HFF-Myc (cell line): Measurements from ENCODE around the gene MYF6.

Experiments
- DNase-seq: peaks from one replicate; pipeline ENCODE4 v3.0.0-alpha.2; 2011; ENCODE audit warnings: low read depth; ENCODE audit errors: extremely low read depth
- H3K4me3 ChIP-seq: replicated peaks from 2 replicates; pipeline ENCODE4 v1.5.1; 2011; ENCODE audit warnings: low read depth, mild to moderate bottlenecking, control low read depth, low read length
- TF ChIP-seq, protein P1 (sequence below): IDR thresholded peaks from 2 replicates; pipeline ENCODE4 v1.5.1; 2012; ENCODE audit warnings: mild to moderate bottlenecking, low read depth, low read length, control low read depth; ENCODE audit errors: missing control alignments

MYF6 gene

GRCh38 chr12:80679346-80680131 lies 27.9 kb upstream of the MYF6 start:
- no peak for DNase-seq
- TF ChIP-seq, protein P1, sequence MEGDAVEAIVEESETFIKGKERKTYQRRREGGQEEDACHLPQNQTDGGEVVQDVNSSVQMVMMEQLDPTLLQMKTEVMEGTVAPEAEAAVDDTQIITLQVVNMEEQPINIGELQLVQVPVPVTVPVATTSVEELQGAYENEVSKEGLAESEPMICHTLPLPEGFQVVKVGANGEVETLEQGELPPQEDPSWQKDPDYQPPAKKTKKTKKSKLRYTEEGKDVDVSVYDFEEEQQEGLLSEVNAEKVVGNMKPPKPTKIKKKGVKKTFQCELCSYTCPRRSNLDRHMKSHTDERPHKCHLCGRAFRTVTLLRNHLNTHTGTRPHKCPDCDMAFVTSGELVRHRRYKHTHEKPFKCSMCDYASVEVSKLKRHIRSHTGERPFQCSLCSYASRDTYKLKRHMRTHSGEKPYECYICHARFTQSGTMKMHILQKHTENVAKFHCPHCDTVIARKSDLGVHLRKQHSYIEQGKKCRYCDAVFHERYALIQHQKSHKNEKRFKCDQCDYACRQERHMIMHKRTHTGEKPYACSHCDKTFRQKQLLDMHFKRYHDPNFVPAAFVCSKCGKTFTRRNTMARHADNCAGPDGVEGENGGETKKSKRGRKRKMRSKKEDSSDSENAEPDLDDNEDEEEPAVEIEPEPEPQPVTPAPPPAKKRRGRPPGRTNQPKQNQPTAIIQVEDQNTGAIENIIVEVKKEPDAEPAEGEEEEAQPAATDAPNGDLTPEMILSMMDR = no peak
- no peak overlapping the region for H3K4me3 ChIP-seq

DNA sequence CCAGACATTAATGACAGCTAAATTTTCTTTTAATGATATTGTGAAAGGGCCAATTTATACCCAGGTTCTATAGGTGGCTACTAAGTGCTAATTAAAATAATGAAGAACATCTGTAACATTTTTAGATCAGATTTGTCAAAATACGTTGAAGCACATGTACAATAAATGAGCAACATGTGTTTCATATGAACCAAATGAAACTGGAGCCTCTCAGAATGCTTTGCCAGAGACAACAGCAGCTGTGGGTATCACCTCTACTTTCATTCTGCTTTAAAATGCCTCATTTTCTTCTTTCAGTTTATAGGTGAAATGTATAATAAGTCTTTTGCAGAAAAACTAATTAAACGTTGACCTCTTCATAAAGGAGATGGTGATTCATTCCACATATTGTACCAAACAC lies 26.1 kb upstream of the MYF6 start:
- no peak overlapping the region for H3K4me3 ChIP-seq
- DNase-seq = peak; percentile 19
- TF ChIP-seq, protein P1 = no peak

GRCh38 chr12:80681786-80682185 lies 25.6 kb upstream of the MYF6 start:
- TF ChIP-seq, protein P1 = no peak
- no peak overlapping the region for H3K4me3 ChIP-seq
- no peak for DNase-seq

- H3K4me3 ChIP-seq = no peak overlapping the region
- DNase-seq = no peak
- TF ChIP-seq, protein P1 = no peak
Measured at GRCh38 chr12:80684077-80684495, 23.3 kb upstream of the MYF6 start.

GRCh38 chr12:80690090-80690489 lies 17.3 kb upstream of the MYF6 start:
- H3K4me3 ChIP-seq = no peak overlapping the region
- DNase-seq = no peak
- TF ChIP-seq, protein P1 = no peak

GRCh38 chr12:80690513-80690912 lies 16.9 kb upstream of the MYF6 start:
- TF ChIP-seq, protein P1 = no peak
- DNase-seq = no peak
- H3K4me3 ChIP-seq = no peak overlapping the region
